Measurements from ENCODE around the gene UBL4A.

UBL4A gene

DNA sequence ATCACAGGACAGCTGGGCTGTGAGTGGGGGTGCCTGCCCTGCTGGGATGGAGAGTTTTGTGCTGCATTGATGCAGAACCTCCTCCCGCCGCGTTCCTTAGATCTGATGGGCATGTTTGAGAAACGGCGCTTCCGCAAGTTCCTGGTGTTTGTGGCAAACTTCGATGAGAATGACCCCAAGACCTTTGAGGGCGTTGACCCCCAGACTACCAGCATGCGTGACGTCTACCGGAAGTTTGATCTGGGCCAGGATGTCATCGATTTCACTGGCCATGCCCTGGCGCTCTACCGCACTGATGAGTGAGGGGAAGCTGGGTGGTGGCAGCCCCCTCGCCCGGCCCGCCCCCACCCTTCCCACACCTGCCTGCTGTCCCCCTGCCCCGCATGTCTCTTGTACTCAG, 46.6 kb downstream of the UBL4A start:
- DNase-seq (no peak), ATAC-seq (replicated peaks) (no peak)
- no peak overlapping the region for H3K27ac Mint-ChIP-seq
- H3K4me3 Mint-ChIP-seq, result no peak overlapping the region
- H3K4me1 Mint-ChIP-seq, result peaks cover 7 to 12% of the 10 kb centered on the region in 2 donors
- H3K27me3 Mint-ChIP-seq, result no peaks in the 10 kb centered on the region
- H3K9me3 Mint-ChIP-seq, result peaks cover 0 to 4% of the 10 kb centered on the region in 2 donors
- H3K36me3 Mint-ChIP-seq, result peaks cover 3 to 38% of the 10 kb centered on the region in 2 donors

DNA sequence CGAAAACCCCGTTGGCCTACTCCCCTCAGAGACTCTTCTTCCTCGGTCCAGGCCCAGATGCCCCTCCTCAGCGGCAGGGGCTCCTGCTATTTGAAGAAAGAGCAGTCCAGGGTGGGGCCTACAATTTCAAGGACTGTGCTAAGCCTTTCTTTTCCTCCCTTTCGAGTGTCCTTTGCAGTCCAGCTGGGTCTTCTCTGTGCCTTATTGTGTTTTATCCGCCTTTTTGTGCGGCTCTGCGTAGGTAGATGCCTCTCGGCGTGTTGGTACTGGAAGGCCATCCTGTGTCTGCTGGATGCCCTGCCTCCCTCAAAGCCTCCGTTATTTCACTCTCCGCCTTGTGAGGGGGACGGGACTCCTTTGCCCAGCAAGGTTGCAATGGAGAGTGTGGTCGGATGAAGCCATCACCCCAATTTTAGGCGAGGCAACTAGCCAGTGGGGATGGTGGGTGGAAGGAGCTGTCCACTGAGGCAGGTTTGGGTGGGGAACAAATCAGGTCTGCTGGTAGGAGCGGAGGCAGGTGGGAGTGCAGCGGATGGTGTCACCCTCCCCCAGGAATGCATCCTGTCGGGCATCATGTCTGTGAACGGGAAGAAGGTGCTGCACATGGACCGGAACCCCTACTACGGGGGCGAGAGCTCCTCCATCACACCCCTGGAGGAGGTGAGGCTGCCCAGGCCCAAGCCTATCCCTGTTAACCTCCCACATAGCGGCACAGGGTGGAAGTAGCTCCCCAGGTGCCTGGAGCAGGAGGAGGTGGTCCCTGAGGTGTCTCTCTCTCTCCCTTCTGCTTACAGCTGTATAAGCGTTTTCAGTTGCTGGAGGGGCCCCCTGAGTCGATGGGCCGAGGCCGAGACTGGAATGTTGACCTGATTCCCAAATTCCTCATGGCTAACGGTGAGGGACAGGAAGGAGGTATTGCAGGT, 48.2 kb downstream of the UBL4A start:
- ATAC-seq (replicated peaks), result no peak
- Mint-ChIP-seq H3K27me3 (no peaks in the 10 kb centered on the region), H3K4me1 (peaks cover 2 to 9% of the 10 kb centered on the region in 2 donors)

GRCh38 chrX:154436983-154437752, 49.2 kb downstream of the UBL4A start, which contains the start of gene GDI1:
Gene GDI1 (plus strand): TSS chrX:154437154. CDS start chrX:154437255, 101 bp downstream.
- H3K4me3 Mint-ChIP-seq, result peak within 1 kb of the TSS; percentile 86 to 89
- no peaks in the 10 kb centered on the region for H3K27me3 Mint-ChIP-seq
- ATAC-seq (replicated peaks) (peak; percentile 60 to 74), DNase-seq (peak; percentile 42)
- H3K36me3 Mint-ChIP-seq, result peaks cover 13 to 50% of the 10 kb centered on the region in 2 donors
- peaks cover 4 to 10% of the 10 kb centered on the region in 2 donors for H3K4me1 Mint-ChIP-seq
- peaks cover 0 to 4% of the 10 kb centered on the region in 2 donors for H3K9me3 Mint-ChIP-seq
- H3K27ac Mint-ChIP-seq, result peak within 1 kb of the TSS; percentile 94

More for the DNA sequence above, 48.2 kb downstream of the UBL4A start:
- Mint-ChIP-seq H3K36me3 (peaks cover 13 to 43% of the 10 kb centered on the region in 2 donors), H3K4me3 (peak overlapping the region; percentile 86 to 89), H3K9me3 (peaks cover 0 to 4% of the 10 kb centered on the region in 2 donors), H3K27ac (peak overlapping the region; percentile 17)
- no peak for DNase-seq

DNA sequence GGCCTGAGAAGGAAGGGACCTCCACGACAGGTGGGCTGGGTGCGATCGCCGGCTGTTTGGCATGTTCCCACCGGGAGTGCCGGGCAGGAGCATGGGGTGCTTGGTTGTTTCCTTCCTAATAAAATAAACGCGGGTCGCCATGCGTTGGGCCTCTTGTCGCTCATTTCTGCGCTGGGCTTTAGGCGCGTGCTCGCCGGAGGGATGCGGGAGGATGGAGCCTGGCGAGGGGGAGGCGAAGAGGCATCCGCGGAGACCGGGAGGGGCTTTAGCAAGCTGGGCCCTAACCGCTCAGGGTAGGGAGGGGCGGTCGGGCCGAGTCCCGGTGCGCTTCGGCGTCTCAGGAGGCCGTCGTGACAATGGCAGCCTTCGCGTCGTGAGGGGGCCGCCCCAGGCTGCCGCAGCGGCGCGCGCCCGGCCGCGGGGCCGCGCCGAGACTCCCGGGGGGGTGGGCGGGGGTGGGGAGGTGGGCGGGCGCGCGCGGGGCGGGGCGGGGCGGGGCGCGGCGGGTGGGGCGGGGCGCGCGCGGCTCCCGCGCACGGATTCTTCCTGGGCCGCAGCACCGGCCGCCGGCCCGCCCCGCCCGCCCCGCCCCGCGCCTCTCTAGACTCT, 49.9 kb downstream of the UBL4A start:
- Mint-ChIP-seq H3K27me3 (no peaks in the 10 kb centered on the region), H3K36me3 (peaks cover 15 to 49% of the 10 kb centered on the region in 2 donors), H3K4me3 (peak overlapping the region; percentile 83 to 85), H3K9me3 (peaks cover 0 to 4% of the 10 kb centered on the region in 2 donors), H3K4me1 (peaks cover 8 to 14% of the 10 kb centered on the region in 2 donors), H3K27ac (peak overlapping the region; percentile 94)
- ATAC-seq (replicated peaks) (peak; percentile 79 to 81), DNase-seq (peak; percentile 15)

DNA sequence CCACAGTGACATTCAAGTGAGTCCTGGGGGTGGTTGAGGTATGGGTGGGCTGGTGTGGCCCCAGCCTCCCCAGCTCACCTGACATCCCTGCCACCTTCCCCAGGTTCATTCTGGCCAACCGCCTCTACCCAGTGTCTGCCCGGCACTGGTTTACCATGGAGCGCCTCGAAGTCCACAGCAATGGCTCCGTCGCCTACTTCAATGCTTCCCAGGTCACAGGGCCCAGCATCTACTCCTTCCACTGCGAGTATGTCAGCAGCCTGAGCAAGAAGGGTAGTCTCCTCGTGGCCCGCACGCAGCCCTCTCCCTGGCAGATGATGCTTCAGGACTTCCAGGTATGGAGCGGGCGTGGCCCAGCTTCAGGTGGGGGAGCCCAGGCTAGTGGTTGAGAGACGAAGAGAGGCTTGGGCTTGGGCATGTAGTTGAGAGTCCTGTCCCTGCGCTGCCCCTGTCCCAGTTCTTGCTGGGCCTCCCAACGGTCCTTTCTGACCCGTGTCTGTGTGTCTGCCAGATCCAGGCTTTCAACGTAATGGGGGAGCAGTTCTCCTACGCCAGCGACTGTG, 51.2 kb downstream of the UBL4A start:
- peaks cover 20 to 46% of the 10 kb centered on the region in 2 donors for H3K36me3 Mint-ChIP-seq
- no peak for ATAC-seq (replicated peaks)
- H3K9me3 Mint-ChIP-seq, result peaks cover 0 to 4% of the 10 kb centered on the region in 2 donors
- no peaks in the 10 kb centered on the region for H3K27me3 Mint-ChIP-seq
- no peak for DNase-seq
- H3K4me3 Mint-ChIP-seq, result no peak overlapping the region
- H3K27ac Mint-ChIP-seq, result no peak overlapping the region
- H3K4me1 Mint-ChIP-seq, result peaks cover 20 to 23% of the 10 kb centered on the region in 2 donors

GRCh38 chrX:154434394-154435168, 51.8 kb downstream of the UBL4A start:
- Mint-ChIP-seq H3K27me3 (no peaks in the 10 kb centered on the region), H3K27ac (no peak overlapping the region), H3K9me3 (peaks cover 0 to 4% of the 10 kb centered on the region in 2 donors), H3K36me3 (peaks cover 20 to 43% of the 10 kb centered on the region in 2 donors), H3K4me3 (no peak overlapping the region), H3K4me1 (peaks cover 24% of the 10 kb centered on the region in 2 donors)
- ATAC-seq (replicated peaks) (no peak), DNase-seq (no peak)
